ENCODE data around the gene FADS3. TPM values are rescaled to one million over a fixed set of nuclear protein-coding genes. Genes with fewer than 3 reads are reported as not detected.

FADS3 gene
- total and polyA plus RNA-seq, 2 donors from 2014 or later: 20.5 to 58.2 TPM

GRCh38 chr11:61907871-61908729 lies 16.8 kb upstream of the FADS3 start:
- FAIRE-seq (no peak), DNase-seq (peak in 1 of 5 donors; percentile 57)
- Histone ChIP-seq H3K9ac (ENCODE audit: low read length in 3 of 3) (no peak overlapping the region), H3K27ac (ENCODE audit: low read depth in 2 of 2, low read length in 2 of 2) (no peak overlapping the region), H3K4me3 (ENCODE audit: low read length in 3 of 3) (no peak overlapping the region), H3K4me1 (ENCODE audit: control insufficient read depth in 2 of 3, insufficient read depth in 2 of 3, low read depth in 1 of 3, low read length in 3 of 3) (peaks cover 0 to 26% (median 18%) of the 10 kb centered on the region in 3 donors), H3K27me3 (ENCODE audit: control insufficient read depth, insufficient read depth, low read length) (no peaks in the 10 kb centered on the region), H3K9me3 (ENCODE audit: control insufficient read depth in 2 of 3, insufficient read depth in 1 of 3, low read length in 3 of 3) (no peaks in the 10 kb centered on the region), H3K36me3 (ENCODE audit: control insufficient read depth in 2 of 3, insufficient read depth in 3 of 3, low read length in 3 of 3) (no peaks in the 10 kb centered on the region)
- TF ChIP-seq CTCF (IDR thresholded peaks at IDR 0.05; ENCODE audit: borderline replicate concordance, extremely low read depth, insufficient read depth): no peak
- intact Hi-C loops (cut with DNase I): no loop called here

GRCh38 chr11:61907282-61907681 lies 15.9 kb upstream of the FADS3 start:
- DNase-seq (peak in 2 of 5 donors; percentile 34 to 71), FAIRE-seq (no peak)
- TF ChIP-seq CTCF (IDR thresholded peaks at IDR 0.05; ENCODE audit: borderline replicate concordance, extremely low read depth, insufficient read depth): no peak
- Histone ChIP-seq H3K36me3 (ENCODE audit: control insufficient read depth in 2 of 3, insufficient read depth in 3 of 3, low read length in 3 of 3) (no peaks in the 10 kb centered on the region), H3K4me1 (ENCODE audit: control insufficient read depth in 2 of 3, insufficient read depth in 2 of 3, low read depth in 1 of 3, low read length in 3 of 3) (peaks cover 0 to 22% (median 18%) of the 10 kb centered on the region in 3 donors), H3K9ac (ENCODE audit: low read length in 3 of 3) (no peak overlapping the region), H3K27ac (ENCODE audit: low read depth in 2 of 2, low read length in 2 of 2) (no peak overlapping the region), H3K27me3 (ENCODE audit: control insufficient read depth, insufficient read depth, low read length) (no peaks in the 10 kb centered on the region), H3K9me3 (ENCODE audit: control insufficient read depth in 2 of 3, insufficient read depth in 1 of 3, low read length in 3 of 3) (no peaks in the 10 kb centered on the region), H3K4me3 (ENCODE audit: low read length in 3 of 3) (no peak overlapping the region)
- intact Hi-C loops (cut with DNase I): no loop called here

DNA sequence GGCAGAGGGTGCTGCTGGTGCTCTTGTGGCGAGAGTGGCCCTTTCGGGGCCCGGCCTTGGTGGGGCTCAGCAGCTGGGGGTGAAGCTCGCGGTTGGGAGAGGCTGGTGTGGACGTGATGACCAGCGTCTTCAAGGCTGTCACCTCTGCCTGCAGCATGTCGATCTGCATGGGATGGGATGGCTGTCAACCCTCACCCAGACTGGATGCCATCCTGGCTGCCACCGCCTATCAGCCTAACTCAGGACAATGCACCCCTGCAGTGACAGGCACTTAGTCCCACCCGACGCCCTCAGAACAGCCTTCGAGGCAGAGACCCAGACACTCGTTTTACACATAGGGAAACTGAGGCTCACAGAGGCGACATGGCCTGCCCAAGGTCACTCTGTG lies 15.2 kb upstream of the FADS3 start:
- H3K9me3 ChIP-seq (ENCODE audit: control insufficient read depth in 2 of 3, insufficient read depth in 1 of 3, low read length in 3 of 3): no peaks in the 10 kb centered on the region
- no peak overlapping the region for H3K9ac ChIP-seq (ENCODE audit: low read length in 3 of 3)
- DNase-seq (no peak), FAIRE-seq (no peak)
- H3K4me1 ChIP-seq (ENCODE audit: control insufficient read depth in 2 of 3, insufficient read depth in 2 of 3, low read depth in 1 of 3, low read length in 3 of 3): peaks cover 0 to 19% (median 18%) of the 10 kb centered on the region in 3 donors
- no peaks in the 10 kb centered on the region for H3K36me3 ChIP-seq (ENCODE audit: control insufficient read depth in 2 of 3, insufficient read depth in 3 of 3, low read length in 3 of 3)
- no peaks in the 10 kb centered on the region for H3K27me3 ChIP-seq (ENCODE audit: control insufficient read depth, insufficient read depth, low read length)
- no peak for TF ChIP-seq CTCF (IDR thresholded peaks at IDR 0.05; ENCODE audit: borderline replicate concordance, extremely low read depth, insufficient read depth)
- intact Hi-C loops (cut with DNase I): no loop called here
- H3K4me3 ChIP-seq (ENCODE audit: low read length in 3 of 3): no peak overlapping the region
- H3K27ac ChIP-seq (ENCODE audit: low read depth in 2 of 2, low read length in 2 of 2): no peak overlapping the region

Measured in kidney (tissue), 14 donors.